Skin of body (tissue), 2 donors: Measurements from ENCODE around the gene PAMR1. TPM values are rescaled to one million over a fixed set of nuclear protein-coding genes. Genes with fewer than 3 reads are reported as not detected.

Experiments used
- DNase-seq: peaks from one replicate; lab custom pipeline; 2025; lab: John Stamatoyannopoulos, UW
- total RNA-seq: library from RNA; depleted of rRNA; stranded (reverse); fragments of >200 nt; gene quantifications from one replicate; pipeline ENCODE4 v1.2.3, GENCODE V29; 2014

The PAMR1 gene
- total RNA-seq, 1 donor from 2014 or later = 7.0 TPM

GRCh38 chr11:35459489-35459888 is 65.9 kb downstream of the PAMR1 start:
- no peak for DNase-seq

GRCh38 chr11:35458846-35459245 is 66.6 kb downstream of the PAMR1 start:
- no peak for DNase-seq

GRCh38 chr11:35454362-35454761 is 71.1 kb downstream of the PAMR1 start:
- DNase-seq = no peak

GRCh38 chr11:35436581-35437250 is 88.7 kb downstream of the PAMR1 start:
- DNase-seq = no peak

GRCh38 chr11:35433588-35433987 is 91.8 kb downstream of the PAMR1 start:
- no peak for DNase-seq

GRCh38 chr11:35432464-35432863 is 93.0 kb downstream of the PAMR1 start:
- DNase-seq = no peak

DNA sequence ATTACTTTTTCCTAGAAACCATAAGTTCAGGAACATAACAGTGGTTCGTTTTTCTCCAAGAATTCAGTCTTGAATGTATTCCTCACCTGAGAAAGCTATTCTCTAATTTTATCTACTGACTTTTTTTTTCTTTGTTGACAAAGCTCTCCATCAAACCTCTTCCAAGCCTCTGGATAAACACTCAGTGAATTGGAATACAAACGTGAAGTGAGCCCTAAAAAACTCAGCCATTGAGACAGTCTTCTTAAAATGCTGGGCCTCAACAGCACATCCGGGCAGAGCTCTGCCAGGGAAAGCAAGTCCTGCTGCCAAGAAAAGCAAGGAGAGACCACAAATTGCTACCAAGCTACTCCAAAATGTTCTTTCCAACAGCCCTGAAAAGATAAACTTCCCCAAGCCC is 98.3 kb downstream of the PAMR1 start:
- DNase-seq = no peak

- DNase-seq = no peak
Observed at GRCh38 chr11:35426351-35426750, 99.1 kb downstream of the PAMR1 start.

DNA sequence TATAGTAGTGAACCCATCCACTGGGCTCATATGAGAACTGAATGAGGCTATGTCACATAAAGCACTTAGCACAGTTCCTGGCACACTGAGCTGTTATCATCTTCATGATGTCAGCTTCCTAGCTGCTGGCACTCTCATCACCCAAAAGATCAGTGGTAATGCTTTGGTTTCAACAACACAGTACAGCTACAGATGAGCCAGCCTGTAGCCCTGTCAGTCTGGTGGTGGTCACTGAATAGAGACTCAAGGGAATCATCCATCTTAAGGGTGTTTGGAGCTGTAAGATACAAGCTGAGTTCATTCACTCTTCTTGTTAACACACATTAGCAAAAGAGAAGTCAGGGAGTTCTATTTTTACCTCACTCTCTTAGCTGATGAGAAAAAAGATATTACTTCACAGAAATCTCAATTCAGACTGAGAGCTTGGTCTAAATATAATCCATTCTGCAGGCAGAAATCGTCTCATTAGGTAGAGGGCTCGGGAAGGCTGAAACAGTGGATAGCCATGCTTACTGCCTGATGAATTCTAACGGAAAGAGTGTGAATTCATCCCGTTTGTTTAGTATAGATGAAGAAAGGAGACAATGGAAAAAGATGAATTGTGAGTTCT is 99.7 kb downstream of the PAMR1 start:
- DNase-seq = no peak

GRCh38 chr11:35424157-35424940 is 101.1 kb downstream of the PAMR1 start:
- no peak for DNase-seq

DNA sequence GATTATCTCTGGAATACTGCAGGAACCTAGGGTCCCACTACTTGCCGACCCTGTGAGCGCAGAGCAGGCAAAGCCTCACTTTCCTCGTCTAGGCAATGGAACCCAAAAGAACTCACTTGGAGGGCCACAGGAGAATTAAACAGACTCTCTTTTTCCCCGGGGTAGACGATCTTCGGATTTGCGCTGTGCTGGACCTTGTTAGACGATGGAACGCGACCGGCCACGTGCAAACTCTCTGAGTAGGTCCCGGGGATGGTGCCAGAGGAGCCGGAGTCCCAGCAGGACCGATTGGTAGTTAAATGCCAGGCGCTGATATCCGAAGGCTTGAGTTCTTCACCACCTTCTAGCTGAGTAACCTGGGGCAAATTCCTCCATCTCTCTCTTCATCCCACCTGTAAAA is 105.0 kb downstream of the PAMR1 start:
- no peak for DNase-seq

GRCh38 chr11:35419830-35420333 is 105.5 kb downstream of the PAMR1 start:
- DNase-seq = no peak

DNA sequence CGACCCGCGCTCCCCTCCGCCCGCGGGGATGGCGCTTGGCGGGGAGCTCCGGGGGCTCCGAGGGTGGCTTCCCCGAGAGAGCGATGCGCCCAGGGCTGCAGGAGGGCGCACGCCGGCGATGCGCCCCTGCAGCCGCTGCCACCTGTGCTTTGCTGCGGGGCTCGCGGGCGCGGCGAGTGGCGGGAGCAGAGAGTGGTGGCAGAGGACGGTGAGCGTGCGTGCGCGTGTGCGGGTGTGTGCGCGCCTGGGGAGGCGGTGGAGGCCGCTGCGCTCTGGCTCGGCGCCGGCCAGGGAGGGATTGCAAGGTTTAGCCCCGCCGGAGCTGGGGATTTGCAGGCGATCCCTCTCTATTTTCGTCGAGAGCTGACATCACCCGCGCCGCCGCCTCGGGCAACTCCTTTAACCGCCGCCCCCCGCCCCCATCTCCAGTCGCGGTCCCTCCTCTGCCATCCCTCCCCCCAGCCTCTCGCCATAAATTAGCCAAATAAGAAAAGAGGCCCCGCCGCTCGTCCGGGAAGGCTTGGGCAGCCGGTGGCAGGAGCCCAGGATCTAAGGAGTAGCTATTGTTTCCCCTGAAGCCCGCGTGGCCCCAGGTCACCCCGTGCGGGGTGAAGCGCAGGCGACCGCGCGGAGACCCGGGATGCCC is 106.1 kb downstream of the PAMR1 start, which contains the start of gene SLC1A2:
SLC1A2 (minus strand) TSS at position 375 of the 646 bp plus-strand sequence. CDS start 592 bp downstream, outside the sequence.
- no peak for DNase-seq

GRCh38 chr11:35418282-35419183 is 106.9 kb downstream of the PAMR1 start:
- no peak for DNase-seq

DNA sequence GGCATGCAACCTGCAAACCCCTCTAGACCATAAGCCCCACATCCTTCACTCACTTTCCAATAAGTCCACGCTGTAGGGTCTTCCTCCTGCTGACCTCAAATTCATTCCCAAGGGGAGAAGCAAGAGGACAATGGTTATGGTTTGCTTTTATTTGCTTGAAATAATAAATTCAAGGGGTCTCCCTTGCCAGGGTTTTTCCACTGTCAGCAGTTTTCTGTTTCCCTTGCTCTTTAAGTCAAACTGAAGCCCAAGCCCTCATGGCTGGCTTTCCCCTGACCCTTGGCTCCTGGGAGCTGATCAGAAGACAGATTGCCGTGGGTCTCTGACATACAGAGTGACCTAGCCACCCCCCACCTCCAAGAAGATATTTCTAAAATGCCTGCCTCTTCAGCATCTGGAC is 109.9 kb downstream of the PAMR1 start:
- no peak for DNase-seq

DNA sequence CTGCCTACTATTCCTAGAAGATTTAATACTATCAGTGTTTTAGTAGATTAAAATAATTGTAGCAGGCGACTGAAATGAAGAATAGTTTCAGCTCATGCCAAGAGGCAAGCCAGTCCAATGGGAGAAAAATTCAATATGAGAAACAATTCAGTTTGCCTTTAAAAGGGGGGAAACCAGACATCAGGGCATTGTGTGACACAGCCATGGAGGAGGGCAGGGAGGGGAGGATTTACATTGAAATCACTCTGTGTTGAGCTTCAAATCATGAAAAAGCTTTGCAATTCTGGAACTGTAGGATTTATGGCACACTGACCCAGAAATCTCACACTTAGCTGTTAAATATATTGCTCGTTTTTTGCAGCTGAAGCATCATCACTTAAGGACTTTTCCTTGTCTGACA is 110.6 kb downstream of the PAMR1 start:
- no peak for DNase-seq

DNA sequence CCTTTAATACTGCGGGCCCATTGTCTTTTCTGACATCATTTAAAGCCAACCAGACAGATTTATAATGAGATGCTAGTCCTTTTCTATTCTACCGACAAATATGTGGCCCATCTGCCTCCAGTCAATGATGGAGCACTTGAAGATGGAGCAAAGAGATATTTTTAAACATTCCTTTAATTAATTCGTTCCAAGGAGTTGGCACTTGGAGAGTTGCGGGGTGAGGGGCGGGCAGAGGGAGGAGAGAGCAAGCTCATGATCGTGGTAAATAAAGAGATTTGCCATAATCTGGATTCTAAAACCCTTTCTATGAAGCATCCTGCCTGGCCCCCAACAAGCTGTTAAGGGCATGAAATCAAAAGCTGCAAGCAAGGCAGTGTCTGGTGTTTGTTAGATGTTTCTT is 111.1 kb downstream of the PAMR1 start:
- DNase-seq = no peak

DNA sequence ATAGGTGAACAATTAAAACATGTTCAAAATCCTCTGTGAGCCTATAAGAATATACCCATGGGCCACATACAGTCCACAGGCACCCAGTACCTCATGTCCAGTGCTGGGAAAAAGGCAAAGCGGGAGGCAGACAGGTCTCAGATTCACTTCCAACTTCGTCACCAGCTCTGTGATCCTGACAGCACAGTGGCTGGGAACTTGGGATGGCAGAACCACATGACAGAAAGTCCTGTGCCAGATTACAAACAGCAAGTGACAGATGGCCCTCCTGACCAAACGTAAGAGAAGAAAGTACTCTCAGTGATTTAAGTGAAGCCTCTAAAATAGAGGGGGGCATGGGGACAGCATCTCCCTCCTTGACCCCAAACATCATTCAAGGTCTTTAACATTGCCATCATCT is 111.8 kb downstream of the PAMR1 start:
- no peak for DNase-seq

- no peak for DNase-seq
Observed at GRCh38 chr11:35412285-35412684, 113.1 kb downstream of the PAMR1 start.

DNA sequence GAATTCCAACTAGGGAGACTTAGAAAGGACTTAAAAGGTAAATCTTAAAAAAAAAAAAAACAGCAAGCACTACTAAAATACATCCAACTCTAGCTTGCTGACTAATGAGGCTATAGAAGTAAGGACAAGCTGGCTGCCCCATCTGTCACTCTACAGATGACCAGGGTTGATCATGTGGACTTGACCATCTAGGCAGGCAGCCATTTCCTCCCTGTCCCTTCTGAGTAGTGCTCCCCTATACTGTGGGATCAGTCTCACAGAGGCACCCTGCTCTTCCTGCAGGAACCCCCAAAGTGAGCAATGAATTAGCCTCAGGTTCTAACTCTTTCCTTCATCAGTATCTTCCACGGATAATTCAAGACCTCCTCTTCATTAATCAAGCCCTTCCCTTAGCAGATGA is 118.4 kb downstream of the PAMR1 start:
- DNase-seq = no peak

- no peak for DNase-seq
Observed at GRCh38 chr11:35404388-35404775, 121.0 kb downstream of the PAMR1 start.
